B cell (primary cell): ENCODE measurements around the gene CTBP2. TPM values are rescaled to one million over a fixed set of nuclear protein-coding genes. Genes with fewer than 3 reads are reported as not detected.

ENCODE experiments used
- ATAC-seq: fragments of 200-7000 bp; cut with Tn5 transposase; one replicate; pipeline ENCODE4 v1.10.0; 2021; ENCODE audit warnings: low read depth, mild to moderate bottlenecking, moderate number of reproducible peaks, moderate library complexity
- CTCF ChIA-PET: fragments of 350-600 bp; sonication (Branson Sonifier 250); formaldehyde crosslinking; loops from one replicate; lab custom pipeline; 2021; ENCODE audit warnings: antibody characterized with exemption, inconsistent platforms; lab: Charles Lee
- POLR2A ChIA-PET: fragments of 350-600 bp; sonication (Branson Sonifier 250); formaldehyde crosslinking; loops from one replicate; lab custom pipeline; 2021; ENCODE audit warnings: antibody characterized with exemption; lab: Charles Lee
- DNase-seq: peaks from one replicate; pipeline ENCODE4 v3.0.0; 2013
- H2AFZ ChIP-seq: 2 replicates; pipeline ENCODE4 v1.6.1; 2012; ENCODE audit warnings: mild to moderate bottlenecking, low read depth, low read length; ENCODE audit not compliant: insufficient read depth, poor library complexity, severe bottlenecking
- H3K27ac ChIP-seq, 2 donors: 1 replicate in 1 of 2; 2 replicates in 1 of 2; pipeline ENCODE4 v1.5.1; 2012 to 2013; ENCODE audit warnings: low read length in 2 of 2, mild to moderate bottlenecking in 2 of 2, moderate library complexity in 1 of 2
- H3K27me3 ChIP-seq, 4 experiments: fragments of 200-600 bp in 1 of 4; sonication (generic) in 1 of 4; replicated peaks in 1 of 4; 1 replicate in 2 of 4; 2 replicates in 2 of 4; pipeline versions ENCODE4 v1.6.1 to v1.7.0; 2013 to 2016; ENCODE audit warnings: low read length in 3 of 4, mild to moderate bottlenecking in 2 of 4, mixed read lengths in 1 of 4, moderate library complexity in 1 of 4; ENCODE audit not compliant: insufficient read depth in 4 of 4, control insufficient read depth in 3 of 4; ENCODE audit errors: control extremely low read depth in 1 of 4
- H3K36me3 ChIP-seq, 2 experiments: replicated peaks in 1 of 2; 1 replicate in 1 of 2; 2 replicates in 1 of 2; pipeline versions ENCODE4 v1.6.1 to v1.7.1; 2013; ENCODE audit warnings: low read length in 1 of 2; ENCODE audit not compliant: insufficient read depth in 2 of 2, control insufficient read depth in 1 of 2; ENCODE audit errors: control extremely low read depth in 1 of 2, extremely low read depth in 1 of 2
- H3K4me1 ChIP-seq, 2 donors: fragments of 200-600 bp in 1 of 2; sonication (generic) in 1 of 2; 1 replicate in 1 of 2; 2 replicates in 1 of 2; pipeline versions ENCODE4 v1.5.1 to v1.6.1; 2013 to 2017; ENCODE audit warnings: low read length in 2 of 2; ENCODE audit not compliant: control insufficient read depth in 2 of 2, insufficient read depth in 2 of 2
- H3K4me2 ChIP-seq: replicated peaks from 2 replicates; pipeline ENCODE3; 2012; ENCODE audit warnings: mild to moderate bottlenecking, low read depth, low read length; ENCODE audit not compliant: poor library complexity, severe bottlenecking
- H3K4me3 ChIP-seq, 5 experiments: fragments of 200-600 bp in 1 of 5; sonication (generic) in 1 of 5; 1 replicate in 3 of 5; 2 replicates in 2 of 5; pipeline versions ENCODE4 v1.5.1 to v1.7.0; 2011 to 2016; ENCODE audit warnings: low read length in 4 of 5, mild to moderate bottlenecking in 4 of 5, low read depth in 2 of 5, control low read depth in 1 of 5, moderate library complexity in 1 of 5; ENCODE audit not compliant: insufficient read depth in 1 of 5; ENCODE audit errors: control extremely low read depth in 1 of 5, extremely low read depth in 1 of 5
- H3K79me2 ChIP-seq: fragments of 200-600 bp; sonication (generic); one replicate; pipeline ENCODE4 v1.6.0; 2016; ENCODE audit warnings: low read length; ENCODE audit not compliant: control insufficient read depth, insufficient read depth
- H3K9ac ChIP-seq: fragments of 200-600 bp; sonication (generic); 2 replicates; pipeline ENCODE4 v1.6.1; 2017; ENCODE audit warnings: mild to moderate bottlenecking, low read length, moderate library complexity
- H3K9me3 ChIP-seq, 3 donors: one replicate each; pipeline versions ENCODE4 v1.6.1 to v1.7.1; 2013; ENCODE audit warnings: low read length in 2 of 3; ENCODE audit not compliant: control insufficient read depth in 2 of 3, insufficient read depth in 1 of 3; ENCODE audit errors: control extremely low read depth in 1 of 3
- H4K20me1 ChIP-seq: 2 replicates; pipeline ENCODE4 v1.6.0; 2012; ENCODE audit warnings: mild to moderate bottlenecking, low read length; ENCODE audit not compliant: insufficient read depth, control insufficient read depth, poor library complexity, severe bottlenecking
- H3K27ac Mint-ChIP-seq: one replicate; pipeline ENCODE4 v1.8.0; 2021; ENCODE audit warnings: mixed read lengths
- H3K27me3 Mint-ChIP-seq: one replicate; pipeline ENCODE4 v1.8.0; 2021; ENCODE audit warnings: mixed read lengths
- H3K4me1 Mint-ChIP-seq: one replicate; pipeline ENCODE4 v1.8.0; 2021; ENCODE audit warnings: mixed read lengths
- H3K4me3 Mint-ChIP-seq: one replicate; pipeline ENCODE4 v1.8.0; 2021; ENCODE audit warnings: mixed read lengths
- H3K9me3 Mint-ChIP-seq: one replicate; pipeline ENCODE4 v1.8.0; 2022; ENCODE audit warnings: mixed read lengths; ENCODE audit not compliant: insufficient read depth
- CTCF ChIP-seq: fragments of 200-600 bp; IDR thresholded peaks from one replicate; pipeline ENCODE4 v1.8.0; 2022; ENCODE audit warnings: antibody characterized with exemption, mild to moderate bottlenecking
- EZH2 ChIP-seq: IDR thresholded peaks from 2 replicates; pipeline ENCODE4 v1.6.1; 2012; ENCODE audit warnings: borderline replicate concordance, low read depth, mild to moderate bottlenecking, moderate library complexity, low read length; ENCODE audit not compliant: insufficient read depth, poor library complexity, severe bottlenecking
- WGBS: methylation state at CpG from one replicate; pipeline ENCODE4 v1.1.5; 2013; ENCODE audit warnings: missing lambda C conversion rate; ENCODE audit not compliant: insufficient coverage; 5-methylcytosine and 5-hydroxymethylcytosine counted together
- intact Hi-C: fragments of 100-400 bp; cut with micrococcal nuclease; formaldehyde crosslinking; loops from one replicate; pipeline ENCODE4 v1.10.0; 2022
- polyA plus RNA-seq: library from polyadenylated mRNA; depleted of rRNA; stranded (reverse); fragments of >200 nt; gene quantifications from 2 replicates; pipeline ENCODE4 v1.2.3, GENCODE V29; 2012
- total RNA-seq, 2 donors: library from RNA; stranded (reverse); fragments of 120-200 nt in 1 of 2; gene quantifications; 1 replicate in 1 of 2; 2 replicates in 1 of 2; pipeline versions ENCODE4 v1.2.3 to v1.2.4, GENCODE V29; 2013 to 2022

Gene CTBP2
- total and polyA plus RNA-seq, 2 donors (not counting 1 experiment from before 2014, with no cell fraction given), result 0.39 to 0.85 TPM

DNA sequence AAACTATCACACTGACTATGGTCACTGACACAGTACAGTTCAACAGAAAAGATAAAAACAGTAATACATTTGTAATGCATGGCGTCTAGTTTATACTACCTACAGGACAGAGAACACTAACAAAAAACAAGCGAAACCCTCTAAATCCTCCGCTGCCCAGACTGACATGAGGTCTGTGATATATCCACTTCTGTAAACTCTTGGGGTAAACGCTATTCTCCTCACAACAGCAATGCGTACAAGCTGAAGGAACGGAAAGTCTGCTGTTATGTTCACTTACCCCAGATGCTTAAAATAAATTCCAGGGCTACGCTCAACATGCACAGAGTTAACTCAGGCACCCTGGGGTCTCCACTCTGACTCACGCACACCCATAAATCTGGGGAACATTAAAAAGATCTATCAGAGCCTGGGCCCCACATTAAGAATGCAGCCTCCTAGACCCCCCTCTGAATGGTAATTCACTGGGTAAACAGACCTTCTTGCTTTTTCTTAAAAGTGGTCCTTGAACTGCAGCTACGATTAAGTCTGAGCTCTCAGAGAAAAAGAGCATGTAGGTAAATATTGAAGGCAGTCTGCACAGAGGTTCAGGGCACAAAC lies 105.6 kb downstream of the CTBP2 start:
- peaks cover 4% of the 10 kb centered on the region for H3K9me3 Mint-ChIP-seq
- no peak overlapping the region for H3K4me3 ChIP-seq
- H3K79me2 ChIP-seq, result no peaks in the 10 kb centered on the region
- peaks cover 0 to 84% (median 39%) of the 10 kb centered on the region in 4 experiments for H3K27me3 ChIP-seq
- H3K4me1 ChIP-seq, result peaks cover 7 to 8% of the 10 kb centered on the region in 2 donors
- H3K27me3 Mint-ChIP-seq, result peaks cover 85% of the 10 kb centered on the region
- ATAC-seq (no peak), DNase-seq (no peak)
- no peak for TF ChIP-seq EZH2
- no peak for TF ChIP-seq CTCF
- H3K4me1 Mint-ChIP-seq, result peaks cover 4% of the 10 kb centered on the region
- no peak overlapping the region for H3K4me2 ChIP-seq
- H2AFZ ChIP-seq, result no peak overlapping the region
- H3K4me3 Mint-ChIP-seq, result no peak overlapping the region
- H3K27ac Mint-ChIP-seq, result no peak overlapping the region
- CTCF ChIA-PET, result no interaction called here
- intact Hi-C loops, result no loop called here
- POLR2A ChIA-PET, result no interaction called here
- no peaks in the 10 kb centered on the region for H4K20me1 ChIP-seq
- H3K27ac ChIP-seq, result no peak overlapping the region
- peaks cover 0 to 49% (median 7%) of the 10 kb centered on the region in 3 donors for H3K9me3 ChIP-seq
- H3K36me3 ChIP-seq, result no peaks in the 10 kb centered on the region
- 57% methylated on average over 7 of the region's 9 CpGs for WGBS
- no peak overlapping the region for H3K9ac ChIP-seq

GRCh38 chr10:125054216-125054615 lies 106.1 kb downstream of the CTBP2 start:
- ATAC-seq (no peak), DNase-seq (no peak)
- Histone ChIP-seq H3K4me1 (peaks cover 7 to 8% of the 10 kb centered on the region in 2 donors), H3K4me2 (no peak overlapping the region), H3K79me2 (no peaks in the 10 kb centered on the region), H3K36me3 (no peaks in the 10 kb centered on the region), H3K9ac (no peak overlapping the region), H3K9me3 (peaks cover 0 to 46% (median 7%) of the 10 kb centered on the region in 3 donors), H3K4me3 (no peak overlapping the region), H2AFZ (no peak overlapping the region), H3K27ac (no peak overlapping the region), H3K27me3 (peaks cover 0 to 84% (median 38%) of the 10 kb centered on the region in 4 experiments), H4K20me1 (no peaks in the 10 kb centered on the region)
- Mint-ChIP-seq H3K27ac (no peak overlapping the region), H3K4me3 (no peak overlapping the region), H3K27me3 (peaks cover 83% of the 10 kb centered on the region), H3K9me3 (peaks cover 4% of the 10 kb centered on the region), H3K4me1 (peaks cover 4% of the 10 kb centered on the region)
- intact Hi-C loops, result no loop called here
- ChIA-PET POLR2A (no interaction called here), CTCF (no interaction called here)
- no peak for TF ChIP-seq EZH2
- no peak for TF ChIP-seq CTCF
- WGBS, result 91% methylated on average over 3 of the region's 3 CpGs
